Measurements from ENCODE around the gene CDK5R1.

Gene CDK5R1

GRCh38 chr17:32486701-32487472, at the start of gene CDK5R1:
CDK5R1 (plus strand) TSS chr17:32486993; CDS start chr17:32487621, 628 bp downstream.
- DNase-seq (ENCODE audit: extremely low read depth, low read depth), result no peak
- TF ChIP-seq CTCF (IDR thresholded peaks at IDR 0.05; ENCODE audit: low read depth, low read length), result no peak

- DNase-seq (ENCODE audit: extremely low read depth, low read depth), result no peak
- no peak for TF ChIP-seq CTCF (IDR thresholded peaks at IDR 0.05; ENCODE audit: low read depth, low read length)
Observed at GRCh38 chr17:32440722-32441121, 46.1 kb upstream of the CDK5R1 start.

GRCh38 chr17:32441886-32442285, 44.9 kb upstream of the CDK5R1 start:
- TF ChIP-seq CTCF (IDR thresholded peaks at IDR 0.05; ENCODE audit: low read depth, low read length), result no peak
- DNase-seq (ENCODE audit: extremely low read depth, low read depth), result no peak

GRCh38 chr17:32443827-32444300, 42.9 kb upstream of the CDK5R1 start:
- TF ChIP-seq CTCF (IDR thresholded peaks at IDR 0.05; ENCODE audit: low read depth, low read length), result no peak

GRCh38 chr17:32444301-32445073, 42.3 kb upstream of the CDK5R1 start, which contains the start of gene PSMD11:
PSMD11 (plus strand) TSS chr17:32444510; CDS start chr17:32444524, 14 bp downstream.
- DNase-seq (ENCODE audit: extremely low read depth, low read depth), result peak; percentile 90
- TF ChIP-seq CTCF (IDR thresholded peaks at IDR 0.05; ENCODE audit: low read depth, low read length), result peak; percentile 85

More at GRCh38 chr17:32443827-32444300, 42.9 kb upstream of the CDK5R1 start:
- no peak for DNase-seq (ENCODE audit: extremely low read depth, low read depth)

GRCh38 chr17:32445074-32445415, 41.7 kb upstream of the CDK5R1 start:
- TF ChIP-seq CTCF (IDR thresholded peaks at IDR 0.05; ENCODE audit: low read depth, low read length), result no peak
- no peak for DNase-seq (ENCODE audit: extremely low read depth, low read depth)

- no peak for TF ChIP-seq CTCF (IDR thresholded peaks at IDR 0.05; ENCODE audit: low read depth, low read length)
Observed at GRCh38 chr17:32445497-32445896, 41.3 kb upstream of the CDK5R1 start.

More at GRCh38 chr17:32445497-32445896, 41.3 kb upstream of the CDK5R1 start:
- DNase-seq (ENCODE audit: extremely low read depth, low read depth), result no peak

All from AG09319 (cell line).